Measurements from ENCODE around the gene KRTAP13-2. TPM values are rescaled to one million over a fixed set of nuclear protein-coding genes. Genes with fewer than 3 reads are reported as not detected.

KRTAP13-2 gene
- polyA plus RNA-seq, 1 donor from 2014 or later, result not detected

DNA sequence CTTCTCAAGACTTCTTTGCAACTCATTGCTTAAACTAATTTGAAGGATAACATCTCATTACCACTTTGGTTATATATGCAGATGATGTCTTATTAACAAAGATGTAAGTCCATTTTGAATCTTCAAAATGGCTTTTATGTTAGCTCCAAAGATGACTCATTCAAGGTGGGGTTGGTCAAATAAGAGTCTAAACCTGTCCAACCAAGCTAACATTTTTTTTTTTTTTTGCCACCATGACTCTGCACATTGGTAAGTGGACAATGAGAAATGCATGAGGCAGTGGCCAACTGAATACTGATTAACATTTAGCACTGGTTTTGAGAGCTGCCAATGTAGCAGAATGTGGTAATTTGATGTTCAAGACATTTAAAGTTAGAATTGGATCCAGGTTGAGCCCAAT is 34.3 kb downstream of the KRTAP13-2 start:
- Histone ChIP-seq H3K4me3 (ENCODE audit: low read length) (no peak overlapping the region), H3K9me3 (ENCODE audit: low read length) (no peaks in the 10 kb centered on the region), H3K9me2 (ENCODE audit: insufficient read depth, low read length) (no peaks in the 10 kb centered on the region), H4K20me1 (ENCODE audit: insufficient read depth) (no peaks in the 10 kb centered on the region), H3K9ac (ENCODE audit: low read length) (no peak overlapping the region), H3F3A (ENCODE audit: insufficient read depth, low read length, poor library complexity, severe bottlenecking) (no peaks in the 10 kb centered on the region), H3K36me3 (ENCODE audit: insufficient read depth, low read length) (no peaks in the 10 kb centered on the region), H3K27me3 (ENCODE audit: insufficient read depth, low read depth, low read length) (no peaks in the 10 kb centered on the region), H2AFZ (ENCODE audit: low read depth, low read length) (no peak overlapping the region), H3K27ac (ENCODE audit: low read length) (no peak overlapping the region), H3K4me2 (ENCODE audit: low read length) (no peak overlapping the region), H3K79me2 (replicated peaks; ENCODE audit: insufficient read depth, low read length) (no peaks in the 10 kb centered on the region)
- TF ChIP-seq, protein P1, sequence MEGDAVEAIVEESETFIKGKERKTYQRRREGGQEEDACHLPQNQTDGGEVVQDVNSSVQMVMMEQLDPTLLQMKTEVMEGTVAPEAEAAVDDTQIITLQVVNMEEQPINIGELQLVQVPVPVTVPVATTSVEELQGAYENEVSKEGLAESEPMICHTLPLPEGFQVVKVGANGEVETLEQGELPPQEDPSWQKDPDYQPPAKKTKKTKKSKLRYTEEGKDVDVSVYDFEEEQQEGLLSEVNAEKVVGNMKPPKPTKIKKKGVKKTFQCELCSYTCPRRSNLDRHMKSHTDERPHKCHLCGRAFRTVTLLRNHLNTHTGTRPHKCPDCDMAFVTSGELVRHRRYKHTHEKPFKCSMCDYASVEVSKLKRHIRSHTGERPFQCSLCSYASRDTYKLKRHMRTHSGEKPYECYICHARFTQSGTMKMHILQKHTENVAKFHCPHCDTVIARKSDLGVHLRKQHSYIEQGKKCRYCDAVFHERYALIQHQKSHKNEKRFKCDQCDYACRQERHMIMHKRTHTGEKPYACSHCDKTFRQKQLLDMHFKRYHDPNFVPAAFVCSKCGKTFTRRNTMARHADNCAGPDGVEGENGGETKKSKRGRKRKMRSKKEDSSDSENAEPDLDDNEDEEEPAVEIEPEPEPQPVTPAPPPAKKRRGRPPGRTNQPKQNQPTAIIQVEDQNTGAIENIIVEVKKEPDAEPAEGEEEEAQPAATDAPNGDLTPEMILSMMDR (IDR thresholded peaks at IDR 0.05; ENCODE audit: poor library complexity, severe bottlenecking), result no peak
- TF ChIP-seq POLR2AphosphoS5 (IDR thresholded peaks at IDR 0.05) (no peak), RAD21 (conservative IDR thresholded peaks at IDR 0.05) (no peak), SMC3 (conservative IDR thresholded peaks at IDR 0.05; ENCODE audit: poor library complexity) (no peak), EP300 (conservative IDR thresholded peaks at IDR 0.05; ENCODE audit: poor library complexity, severe bottlenecking) (no peak), TAF1 (IDR thresholded peaks at IDR 0.05; ENCODE audit: low read depth) (no peak), MXI1 (conservative IDR thresholded peaks at IDR 0.05; ENCODE audit: poor library complexity, severe bottlenecking) (no peak), EZH2 (IDR thresholded peaks at IDR 0.05; ENCODE audit: borderline replicate concordance, insufficient read depth, low read length, poor library complexity, severe bottlenecking) (no peak)
- TF ChIP-seq, protein P2, sequence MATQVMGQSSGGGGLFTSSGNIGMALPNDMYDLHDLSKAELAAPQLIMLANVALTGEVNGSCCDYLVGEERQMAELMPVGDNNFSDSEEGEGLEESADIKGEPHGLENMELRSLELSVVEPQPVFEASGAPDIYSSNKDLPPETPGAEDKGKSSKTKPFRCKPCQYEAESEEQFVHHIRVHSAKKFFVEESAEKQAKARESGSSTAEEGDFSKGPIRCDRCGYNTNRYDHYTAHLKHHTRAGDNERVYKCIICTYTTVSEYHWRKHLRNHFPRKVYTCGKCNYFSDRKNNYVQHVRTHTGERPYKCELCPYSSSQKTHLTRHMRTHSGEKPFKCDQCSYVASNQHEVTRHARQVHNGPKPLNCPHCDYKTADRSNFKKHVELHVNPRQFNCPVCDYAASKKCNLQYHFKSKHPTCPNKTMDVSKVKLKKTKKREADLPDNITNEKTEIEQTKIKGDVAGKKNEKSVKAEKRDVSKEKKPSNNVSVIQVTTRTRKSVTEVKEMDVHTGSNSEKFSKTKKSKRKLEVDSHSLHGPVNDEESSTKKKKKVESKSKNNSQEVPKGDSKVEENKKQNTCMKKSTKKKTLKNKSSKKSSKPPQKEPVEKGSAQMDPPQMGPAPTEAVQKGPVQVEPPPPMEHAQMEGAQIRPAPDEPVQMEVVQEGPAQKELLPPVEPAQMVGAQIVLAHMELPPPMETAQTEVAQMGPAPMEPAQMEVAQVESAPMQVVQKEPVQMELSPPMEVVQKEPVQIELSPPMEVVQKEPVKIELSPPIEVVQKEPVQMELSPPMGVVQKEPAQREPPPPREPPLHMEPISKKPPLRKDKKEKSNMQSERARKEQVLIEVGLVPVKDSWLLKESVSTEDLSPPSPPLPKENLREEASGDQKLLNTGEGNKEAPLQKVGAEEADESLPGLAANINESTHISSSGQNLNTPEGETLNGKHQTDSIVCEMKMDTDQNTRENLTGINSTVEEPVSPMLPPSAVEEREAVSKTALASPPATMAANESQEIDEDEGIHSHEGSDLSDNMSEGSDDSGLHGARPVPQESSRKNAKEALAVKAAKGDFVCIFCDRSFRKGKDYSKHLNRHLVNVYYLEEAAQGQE (IDR thresholded peaks at IDR 0.05; ENCODE audit: borderline replicate concordance), result no peak

DNA sequence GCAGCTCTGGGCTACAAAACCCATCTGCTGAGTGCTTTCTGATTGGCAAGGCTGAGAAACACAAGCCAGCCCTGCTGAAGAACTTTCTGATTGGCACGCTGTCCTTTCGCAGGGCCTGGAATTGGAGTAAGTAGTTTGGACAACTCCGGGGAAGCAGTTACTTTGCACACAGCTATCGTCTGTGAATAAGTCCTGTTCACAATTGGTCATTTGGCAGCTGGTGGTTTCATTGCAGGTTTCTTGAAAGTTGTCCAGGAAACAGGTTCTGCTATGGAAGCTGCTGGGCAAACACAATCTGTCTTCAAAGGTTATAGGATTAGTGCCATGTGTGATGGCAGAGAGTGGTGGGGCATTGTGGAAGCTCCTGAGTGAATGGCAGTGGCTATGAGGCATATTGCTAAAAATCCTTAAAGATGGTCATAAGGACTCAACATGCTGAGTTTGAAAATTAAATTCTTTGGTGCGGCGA is 34.8 kb downstream of the KRTAP13-2 start, which contains the start of gene KRTAP27-1:
Gene KRTAP27-1 (minus strand): TSS at position 419 of the 469 bp plus-strand sequence. CDS start 26 bp downstream, at position 393.
- H3K4me2 ChIP-seq (ENCODE audit: low read length), result no peak within 1 kb of the TSS
- H3K36me3 ChIP-seq (ENCODE audit: insufficient read depth, low read length), result no peaks in the 10 kb centered on the region
- H3K9me3 ChIP-seq (ENCODE audit: low read length), result no peaks in the 10 kb centered on the region
- no peak within 1 kb of the TSS for H3K27ac ChIP-seq (ENCODE audit: low read length)
- no peak within 1 kb of the TSS for H3K9ac ChIP-seq (ENCODE audit: low read length)
- no peak within 1 kb of the TSS for H2AFZ ChIP-seq (ENCODE audit: low read depth, low read length)
- H3K4me3 ChIP-seq (ENCODE audit: low read length), result no peak within 1 kb of the TSS
- TF ChIP-seq SMC3 (conservative IDR thresholded peaks at IDR 0.05; ENCODE audit: poor library complexity) (no peak), POLR2AphosphoS5 (IDR thresholded peaks at IDR 0.05) (no peak), MXI1 (conservative IDR thresholded peaks at IDR 0.05; ENCODE audit: poor library complexity, severe bottlenecking) (no peak), TAF1 (IDR thresholded peaks at IDR 0.05; ENCODE audit: low read depth) (no peak), EP300 (conservative IDR thresholded peaks at IDR 0.05; ENCODE audit: poor library complexity, severe bottlenecking) (no peak), RAD21 (conservative IDR thresholded peaks at IDR 0.05) (no peak)
- TF ChIP-seq, protein P2 (IDR thresholded peaks at IDR 0.05; ENCODE audit: borderline replicate concordance), result no peak
- H3K27me3 ChIP-seq (ENCODE audit: insufficient read depth, low read depth, low read length), result no peaks in the 10 kb centered on the region
- H3F3A ChIP-seq (ENCODE audit: insufficient read depth, low read length, poor library complexity, severe bottlenecking), result no peaks in the 10 kb centered on the region
- no peaks in the 10 kb centered on the region for H3K79me2 ChIP-seq (replicated peaks; ENCODE audit: insufficient read depth, low read length)
- H3K9me2 ChIP-seq (ENCODE audit: insufficient read depth, low read length), result no peaks in the 10 kb centered on the region
- no peaks in the 10 kb centered on the region for H4K20me1 ChIP-seq (ENCODE audit: insufficient read depth)
